Measurements from ENCODE around the gene FBXO10.
A peak's percentile ranks its signal among the peaks of the same experiment; 100 is the strongest.

Gene FBXO10

DNA sequence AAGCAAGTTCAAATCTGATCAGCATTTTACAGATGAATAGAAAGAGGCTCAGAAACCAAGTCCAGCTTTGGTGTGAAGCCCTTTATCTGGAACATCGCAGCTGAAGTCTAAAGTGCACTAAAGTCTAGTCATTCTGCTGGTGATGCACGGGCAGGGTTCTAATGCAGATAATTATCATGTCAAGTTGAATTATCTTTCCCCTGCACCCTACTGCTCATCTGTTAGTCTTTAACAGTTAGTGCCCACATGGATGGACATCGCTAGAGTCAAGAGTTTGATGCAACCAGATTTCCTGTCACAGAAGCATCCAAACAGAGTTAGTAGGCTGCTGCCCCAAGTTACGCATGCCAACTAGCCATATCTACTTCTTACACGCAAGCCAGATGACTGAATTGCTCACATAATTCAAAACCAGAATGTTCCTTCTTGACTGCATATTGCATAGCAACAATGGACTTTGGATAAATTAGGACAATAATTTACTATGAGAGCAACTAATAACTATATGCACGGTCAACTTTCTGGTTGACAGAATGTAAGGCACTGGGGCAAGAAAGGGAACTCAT, 17.8 kb upstream of the FBXO10 start:
- no peak overlapping the region for H3K14ac ChIP-seq (ENCODE audit: low read length in 2 of 2)
- H2AK5ac ChIP-seq (ENCODE audit: low read length, severe bottlenecking) = no peak overlapping the region
- H2BK5ac ChIP-seq (ENCODE audit: low read depth, low read length, poor library complexity, severe bottlenecking) = no peak overlapping the region
- 91% methylated on average over 5 of the region's 6 CpGs for WGBS
- H3K9me3 ChIP-seq (ENCODE audit: control insufficient read depth, low read length) = no peaks in the 10 kb centered on the region
- DNase-seq = no peak
- no peak overlapping the region for H4K91ac ChIP-seq (ENCODE audit: low read length)
- no peak overlapping the region for H3K4ac ChIP-seq (ENCODE audit: low read depth in 1 of 2, low read length in 2 of 2)
- H2AFZ ChIP-seq (ENCODE audit: low read depth, low read length) = peak overlapping the region; percentile 60
- H3K9ac ChIP-seq (ENCODE audit: low read length) = no peak overlapping the region
- no peak overlapping the region for H2BK120ac ChIP-seq (ENCODE audit: low read depth, low read length)
- H3K23ac ChIP-seq (ENCODE audit: low read length in 2 of 2) = no peak overlapping the region
- no peak overlapping the region for H2BK12ac ChIP-seq (ENCODE audit: low read length in 2 of 2)
- H3K4me3 ChIP-seq (ENCODE audit: insufficient read depth in 1 of 2, low read depth in 1 of 2, low read length in 2 of 2) = peak overlapping the region in 1 of 2 experiments; percentile 49
- H3K27me3 ChIP-seq (ENCODE audit: control insufficient read depth in 1 of 2, insufficient read depth in 1 of 2, low read length in 2 of 2) = peaks cover 0 to 14% of the 10 kb centered on the region in 2 experiments
- no peaks in the 10 kb centered on the region for H3K79me1 ChIP-seq (replicated peaks; ENCODE audit: low read length, poor library complexity, severe bottlenecking)
- H2BK15ac ChIP-seq (ENCODE audit: low read depth, poor library complexity, severe bottlenecking) = no peak overlapping the region
- no peak overlapping the region for H3K4me2 ChIP-seq (ENCODE audit: low read length, poor library complexity, severe bottlenecking)
- no peak overlapping the region for H3K27ac ChIP-seq (ENCODE audit: low read length, poor library complexity, severe bottlenecking)
- H3K4me1 ChIP-seq (ENCODE audit: control insufficient read depth, insufficient read depth, low read depth, low read length) = peaks cover 6% of the 10 kb centered on the region
- peak overlapping the region in 1 of 2 experiments; percentile 30 for H3K18ac ChIP-seq (ENCODE audit: low read depth in 1 of 2, low read length in 2 of 2)
- peaks cover 0 to 7% of the 10 kb centered on the region in 2 experiments for H3K36me3 ChIP-seq (ENCODE audit: control insufficient read depth in 1 of 2, insufficient read depth in 2 of 2, low read depth in 1 of 2, low read length in 2 of 2)
- no peak overlapping the region for H4K8ac ChIP-seq (ENCODE audit: low read length)

DNA sequence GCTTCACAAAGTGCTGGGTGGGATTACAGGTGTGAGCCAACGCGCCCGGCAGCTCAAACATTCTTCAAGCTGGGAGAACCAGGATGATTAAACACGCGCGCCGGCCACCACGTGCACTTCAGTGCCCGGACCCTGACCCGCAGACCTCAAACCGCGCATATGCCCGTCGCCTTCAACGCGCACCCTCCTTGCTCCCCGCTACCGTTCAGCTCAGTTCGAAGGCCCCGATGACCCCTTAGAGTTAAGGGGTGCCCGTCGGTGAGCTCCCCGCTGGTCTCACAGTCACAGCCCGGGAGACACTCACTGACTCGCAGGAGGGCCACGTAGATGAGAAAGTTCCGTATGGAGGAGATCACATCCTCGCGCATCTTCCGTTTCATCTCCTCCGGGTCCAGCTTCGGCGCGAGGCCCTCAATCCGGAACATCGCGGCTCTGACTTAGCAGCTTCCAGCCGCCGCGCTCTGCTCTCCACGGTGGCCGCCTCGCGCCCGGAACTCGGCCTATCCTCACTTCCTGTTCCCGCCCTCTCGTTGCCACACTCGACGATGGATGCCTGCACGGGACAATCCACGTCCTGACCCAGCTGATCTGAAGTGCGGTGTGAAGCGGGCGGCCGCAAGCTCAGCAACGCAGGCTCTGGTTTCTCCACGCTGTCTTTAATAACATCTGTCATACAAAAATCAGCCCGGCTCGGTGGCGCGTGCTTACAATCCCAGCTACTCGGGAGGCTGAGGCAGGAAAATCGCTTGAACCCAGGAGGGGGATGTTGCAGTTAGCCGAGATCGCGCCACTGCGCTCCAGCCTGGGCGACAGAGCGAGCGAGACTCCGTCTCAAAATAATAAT, 16.1 kb upstream of the FBXO10 start, which contains the start of gene TOMM5:
Gene TOMM5 (minus strand): TSS at position 490 of the 844 bp plus-strand sequence. CDS start 65 bp downstream, at position 425.
- Histone ChIP-seq H4K91ac (ENCODE audit: low read length) (no peak within 1 kb of the TSS), H3K79me1 (replicated peaks; ENCODE audit: low read length, poor library complexity, severe bottlenecking) (peaks cover 2% of the 10 kb centered on the region), H2BK120ac (ENCODE audit: low read depth, low read length) (no peak within 1 kb of the TSS), H3K27ac (ENCODE audit: low read length, poor library complexity, severe bottlenecking) (peak within 1 kb of the TSS; percentile 84), H3K36me3 (ENCODE audit: control insufficient read depth in 1 of 2, insufficient read depth in 2 of 2, low read depth in 1 of 2, low read length in 2 of 2) (peaks cover 0 to 23% of the 10 kb centered on the region in 2 experiments), H2BK5ac (ENCODE audit: low read depth, low read length, poor library complexity, severe bottlenecking) (peak within 1 kb of the TSS; percentile 22), H3K9ac (ENCODE audit: low read length) (peak within 1 kb of the TSS; percentile 98), H2BK15ac (ENCODE audit: low read depth, poor library complexity, severe bottlenecking) (peak within 1 kb of the TSS; percentile 15), H4K8ac (ENCODE audit: low read length) (peak within 1 kb of the TSS; percentile 71), H2BK12ac (ENCODE audit: low read length in 2 of 2) (peak within 1 kb of the TSS in 1 of 2 experiments; percentile 7), H3K23ac (ENCODE audit: low read length in 2 of 2) (peak within 1 kb of the TSS in 1 of 2 experiments; percentile 57), H3K14ac (ENCODE audit: low read length in 2 of 2) (peak within 1 kb of the TSS in 1 of 2 experiments; percentile 88), H3K4ac (ENCODE audit: low read depth in 1 of 2, low read length in 2 of 2) (peak within 1 kb of the TSS; percentile 70 to 75), H3K4me2 (ENCODE audit: low read length, poor library complexity, severe bottlenecking) (peak within 1 kb of the TSS; percentile 81), H3K4me1 (ENCODE audit: control insufficient read depth, insufficient read depth, low read depth, low read length) (peaks cover 6% of the 10 kb centered on the region), H3K18ac (ENCODE audit: low read depth in 1 of 2, low read length in 2 of 2) (peak within 1 kb of the TSS; percentile 50 to 76), H3K4me3 (ENCODE audit: insufficient read depth in 1 of 2, low read depth in 1 of 2, low read length in 2 of 2) (peak within 1 kb of the TSS; percentile 89 to 99), H2AK5ac (ENCODE audit: low read length, severe bottlenecking) (no peak within 1 kb of the TSS), H3K27me3 (ENCODE audit: control insufficient read depth in 1 of 2, insufficient read depth in 1 of 2, low read length in 2 of 2) (peaks cover 0 to 13% of the 10 kb centered on the region in 2 experiments), H2AFZ (ENCODE audit: low read depth, low read length) (peak within 1 kb of the TSS; percentile 85), H3K9me3 (ENCODE audit: control insufficient read depth, low read length) (no peaks in the 10 kb centered on the region)
- peak; percentile 95 for DNase-seq
- under 1% methylated on average over 63 of the region's 72 CpGs for WGBS

DNA sequence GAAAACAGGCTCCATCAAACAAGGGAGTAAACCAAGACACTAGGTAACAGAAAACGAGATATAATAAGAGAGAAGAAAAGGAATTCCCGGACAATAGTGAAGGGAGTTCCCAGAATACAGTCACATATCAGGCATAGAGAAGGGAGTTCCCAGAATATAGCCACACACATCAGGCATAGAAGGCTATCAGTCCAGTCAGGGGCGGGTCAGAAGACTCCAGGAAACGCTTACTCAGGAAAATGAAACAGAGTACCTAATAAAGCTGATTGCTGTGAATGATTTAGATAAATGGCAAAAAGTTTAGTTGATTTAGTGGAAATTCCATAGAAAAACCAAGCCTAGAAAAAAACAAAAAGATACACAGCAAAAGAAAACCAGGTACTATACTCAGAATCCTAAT, 11.3 kb upstream of the FBXO10 start:
- H3K18ac ChIP-seq (ENCODE audit: low read depth in 1 of 2, low read length in 2 of 2) = no peak overlapping the region
- no peaks in the 10 kb centered on the region for H3K27me3 ChIP-seq (ENCODE audit: control insufficient read depth in 1 of 2, insufficient read depth in 1 of 2, low read length in 2 of 2)
- peaks cover 6 to 69% of the 10 kb centered on the region in 2 experiments for H3K36me3 ChIP-seq (ENCODE audit: control insufficient read depth in 1 of 2, insufficient read depth in 2 of 2, low read depth in 1 of 2, low read length in 2 of 2)
- H2AFZ ChIP-seq (ENCODE audit: low read depth, low read length) = no peak overlapping the region
- H4K8ac ChIP-seq (ENCODE audit: low read length) = no peak overlapping the region
- no peak overlapping the region for H3K4ac ChIP-seq (ENCODE audit: low read depth in 1 of 2, low read length in 2 of 2)
- DNase-seq = no peak
- H3K14ac ChIP-seq (ENCODE audit: low read length in 2 of 2) = no peak overlapping the region
- no peak overlapping the region for H2BK12ac ChIP-seq (ENCODE audit: low read length in 2 of 2)
- no peak overlapping the region for H2BK15ac ChIP-seq (ENCODE audit: low read depth, poor library complexity, severe bottlenecking)
- peaks cover 14% of the 10 kb centered on the region for H3K79me1 ChIP-seq (replicated peaks; ENCODE audit: low read length, poor library complexity, severe bottlenecking)
- H3K4me1 ChIP-seq (ENCODE audit: control insufficient read depth, insufficient read depth, low read depth, low read length) = peaks cover 6% of the 10 kb centered on the region
- H3K4me3 ChIP-seq (ENCODE audit: insufficient read depth in 1 of 2, low read depth in 1 of 2, low read length in 2 of 2) = no peak overlapping the region
- H3K27ac ChIP-seq (ENCODE audit: low read length, poor library complexity, severe bottlenecking) = no peak overlapping the region
- no peak overlapping the region for H4K91ac ChIP-seq (ENCODE audit: low read length)
- H3K23ac ChIP-seq (ENCODE audit: low read length in 2 of 2) = no peak overlapping the region
- no peak overlapping the region for H2BK120ac ChIP-seq (ENCODE audit: low read depth, low read length)
- H3K4me2 ChIP-seq (ENCODE audit: low read length, poor library complexity, severe bottlenecking) = no peak overlapping the region
- 100% methylated on average over 4 of the region's 4 CpGs for WGBS
- H3K9ac ChIP-seq (ENCODE audit: low read length) = peak overlapping the region; percentile 13
- no peak overlapping the region for H2BK5ac ChIP-seq (ENCODE audit: low read depth, low read length, poor library complexity, severe bottlenecking)
- no peaks in the 10 kb centered on the region for H3K9me3 ChIP-seq (ENCODE audit: control insufficient read depth, low read length)
- no peak overlapping the region for H2AK5ac ChIP-seq (ENCODE audit: low read length, severe bottlenecking)

DNA sequence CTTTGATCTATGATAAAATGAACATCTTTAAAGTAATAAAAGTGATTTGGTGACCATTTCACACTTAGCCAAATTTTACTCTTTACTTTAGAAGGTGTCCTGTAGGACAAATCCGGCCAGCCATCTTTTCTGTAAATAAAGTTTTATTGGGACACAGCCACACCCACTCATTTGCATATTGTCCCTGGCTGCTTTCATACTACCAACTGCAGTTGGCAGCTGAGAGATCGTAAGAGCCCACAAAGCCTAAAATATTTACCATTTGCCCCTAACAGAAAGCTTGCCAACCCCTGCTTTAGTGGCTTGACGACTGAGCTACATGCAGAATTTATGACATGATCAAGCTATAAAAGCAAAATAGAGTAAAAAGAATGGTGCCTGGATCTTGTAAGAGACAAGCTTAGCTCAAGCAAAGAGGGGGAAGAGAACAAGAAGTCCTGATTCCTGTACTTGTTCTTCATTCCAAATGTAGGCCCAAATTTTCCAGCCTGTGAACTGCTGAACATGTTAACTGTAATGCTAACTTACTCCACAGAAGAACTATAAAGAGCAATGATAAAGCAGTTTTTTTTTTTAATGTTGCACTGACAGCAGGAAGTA, 7.4 kb upstream of the FBXO10 start:
- no peak overlapping the region for H3K18ac ChIP-seq (ENCODE audit: low read depth in 1 of 2, low read length in 2 of 2)
- no peak overlapping the region for H4K91ac ChIP-seq (ENCODE audit: low read length)
- peaks cover 22% of the 10 kb centered on the region for H3K79me1 ChIP-seq (replicated peaks; ENCODE audit: low read length, poor library complexity, severe bottlenecking)
- no peak overlapping the region for H2BK15ac ChIP-seq (ENCODE audit: low read depth, poor library complexity, severe bottlenecking)
- H2AK5ac ChIP-seq (ENCODE audit: low read length, severe bottlenecking) = no peak overlapping the region
- no peak overlapping the region for H3K9ac ChIP-seq (ENCODE audit: low read length)
- WGBS = 80% methylated on average over 3 of the region's 3 CpGs
- H3K4me1 ChIP-seq (ENCODE audit: control insufficient read depth, insufficient read depth, low read depth, low read length) = no peaks in the 10 kb centered on the region
- no peaks in the 10 kb centered on the region for H3K9me3 ChIP-seq (ENCODE audit: control insufficient read depth, low read length)
- no peak overlapping the region for H3K4me2 ChIP-seq (ENCODE audit: low read length, poor library complexity, severe bottlenecking)
- H3K23ac ChIP-seq (ENCODE audit: low read length in 2 of 2) = no peak overlapping the region
- H2BK120ac ChIP-seq (ENCODE audit: low read depth, low read length) = no peak overlapping the region
- H4K8ac ChIP-seq (ENCODE audit: low read length) = no peak overlapping the region
- H2BK5ac ChIP-seq (ENCODE audit: low read depth, low read length, poor library complexity, severe bottlenecking) = no peak overlapping the region
- H3K4ac ChIP-seq (ENCODE audit: low read depth in 1 of 2, low read length in 2 of 2) = no peak overlapping the region
- no peak overlapping the region for H3K27ac ChIP-seq (ENCODE audit: low read length, poor library complexity, severe bottlenecking)
- H3K4me3 ChIP-seq (ENCODE audit: insufficient read depth in 1 of 2, low read depth in 1 of 2, low read length in 2 of 2) = no peak overlapping the region
- H3K36me3 ChIP-seq (ENCODE audit: control insufficient read depth in 1 of 2, insufficient read depth in 2 of 2, low read depth in 1 of 2, low read length in 2 of 2) = peaks cover 8 to 86% of the 10 kb centered on the region in 2 experiments
- no peak for DNase-seq
- no peak overlapping the region for H3K14ac ChIP-seq (ENCODE audit: low read length in 2 of 2)
- no peak overlapping the region for H2AFZ ChIP-seq (ENCODE audit: low read depth, low read length)
- H2BK12ac ChIP-seq (ENCODE audit: low read length in 2 of 2) = no peak overlapping the region
- no peaks in the 10 kb centered on the region for H3K27me3 ChIP-seq (ENCODE audit: control insufficient read depth in 1 of 2, insufficient read depth in 1 of 2, low read length in 2 of 2)

Data from mesenchymal stem cell (in vitro differentiated cells and primary cell).